ENCODE results near the gene SH2D6.

- TF ChIP-seq CTCF (IDR thresholded peaks at IDR 0.05) (no peak), POLR2A (IDR thresholded peaks at IDR 0.05) (no peak)
These were observed 29.5 kb upstream of the SH2D6 start for GRCh38 chr2:85388878-85389538.
